NCI-H2196 treated with DMSO at 0.1 percent for 48 hours (cell line): Measurements from ENCODE around the gene CELF2.

ENCODE experiments used
- DNase-seq: peaks from one replicate; lab custom pipeline; 2025; ENCODE audit not compliant: unreplicated experiment; lab: John Stamatoyannopoulos, UW

The CELF2 gene

GRCh38 chr10:11093771-11094736, 76.4 kb downstream of the CELF2 start:
- DNase-seq = no peak

- DNase-seq = no peak
Measured at GRCh38 chr10:11095374-11095801, 77.7 kb downstream of the CELF2 start.

- DNase-seq = no peak
Measured at GRCh38 chr10:11096422-11096821, 78.8 kb downstream of the CELF2 start.

- DNase-seq = no peak
Measured at GRCh38 chr10:11097686-11098085, 80.0 kb downstream of the CELF2 start.

DNA sequence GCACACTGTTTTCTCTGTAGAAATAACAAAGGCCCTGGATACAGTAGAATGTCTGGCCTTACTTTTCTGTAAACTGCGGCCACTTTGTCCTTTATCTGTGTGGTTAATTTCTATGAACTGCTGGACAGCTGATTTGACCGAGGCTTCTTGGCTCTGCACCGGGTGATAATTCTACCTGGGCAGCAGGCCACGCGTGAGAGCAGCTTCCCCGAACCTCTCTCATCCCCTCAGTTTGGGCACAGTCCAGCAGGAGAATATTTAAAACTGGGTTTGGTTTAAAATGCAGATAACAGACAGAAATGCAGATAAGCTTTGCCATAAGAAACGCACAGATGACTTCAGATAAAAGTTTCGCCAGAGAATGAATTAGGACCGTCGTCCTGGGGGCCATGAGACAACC, 81.0 kb downstream of the CELF2 start:
- DNase-seq = no peak

GRCh38 chr10:11104772-11105675, 87.4 kb downstream of the CELF2 start:
- DNase-seq = no peak

DNA sequence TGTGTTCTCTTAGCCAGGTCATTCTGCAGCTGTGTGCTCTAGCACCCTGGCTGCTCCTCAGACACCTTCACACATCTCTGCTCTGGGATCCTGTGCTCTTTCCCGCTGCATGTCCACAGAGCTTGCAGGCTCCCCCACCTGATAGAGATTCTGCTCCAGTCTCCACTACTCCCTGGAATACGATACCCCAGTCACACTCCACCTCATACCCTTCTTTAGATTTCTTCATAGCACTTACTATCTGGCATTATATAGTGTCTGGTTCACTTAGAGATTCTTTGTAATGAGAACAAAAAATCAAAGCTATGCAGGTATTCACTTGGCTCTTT, 88.0 kb downstream of the CELF2 start:
- no peak for DNase-seq

- DNase-seq = no peak
Measured at GRCh38 chr10:11106621-11107374, 89.1 kb downstream of the CELF2 start.

- DNase-seq = no peak
Measured at GRCh38 chr10:11107948-11108347, 90.3 kb downstream of the CELF2 start.

- no peak for DNase-seq
Measured at GRCh38 chr10:11108356-11108755, 90.7 kb downstream of the CELF2 start.

GRCh38 chr10:11109590-11109989, 91.9 kb downstream of the CELF2 start:
- no peak for DNase-seq

DNA sequence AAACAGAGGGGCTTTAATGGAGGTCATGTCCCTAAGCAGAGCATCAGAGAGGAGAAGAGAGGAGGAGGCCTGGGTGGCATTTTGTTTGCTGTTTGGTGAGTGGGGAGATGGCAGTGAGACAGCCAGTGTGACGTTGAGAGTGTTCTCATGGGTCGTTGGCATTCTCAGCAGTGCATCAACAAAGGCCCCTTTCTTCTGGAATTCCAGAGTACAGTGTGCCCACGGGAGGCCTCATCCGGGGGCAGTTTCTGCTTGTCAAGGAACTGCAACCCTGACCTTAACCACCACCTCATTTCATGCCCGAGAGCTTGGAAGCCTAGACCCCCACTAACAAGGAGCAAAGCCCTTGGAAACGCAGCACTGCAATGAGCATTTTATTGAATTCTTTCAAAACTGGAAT, 92.9 kb downstream of the CELF2 start:
- DNase-seq = no peak

- DNase-seq = no peak
Measured at GRCh38 chr10:11111490-11111889, 93.8 kb downstream of the CELF2 start.

- DNase-seq = no peak
Measured at GRCh38 chr10:11112718-11113117, 95.0 kb downstream of the CELF2 start.

DNA sequence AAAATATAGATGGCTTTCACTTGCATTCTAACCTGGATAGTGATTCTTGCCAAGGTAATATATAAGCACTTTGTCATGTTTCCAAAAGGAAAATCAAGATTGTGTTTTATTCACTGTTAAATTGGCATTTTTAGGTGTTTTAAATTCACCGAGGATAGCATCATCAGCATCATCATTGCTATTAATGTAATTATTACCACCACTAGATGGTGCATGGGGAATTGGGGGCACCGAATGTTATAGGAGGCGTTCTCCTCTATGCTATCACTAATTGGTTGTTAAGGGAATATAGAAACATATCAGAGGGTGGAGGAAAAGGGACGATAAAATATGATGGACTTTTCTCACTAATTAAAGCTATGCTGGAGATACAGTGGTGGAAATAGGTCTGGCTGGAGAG, 95.5 kb downstream of the CELF2 start:
- DNase-seq = no peak

DNA sequence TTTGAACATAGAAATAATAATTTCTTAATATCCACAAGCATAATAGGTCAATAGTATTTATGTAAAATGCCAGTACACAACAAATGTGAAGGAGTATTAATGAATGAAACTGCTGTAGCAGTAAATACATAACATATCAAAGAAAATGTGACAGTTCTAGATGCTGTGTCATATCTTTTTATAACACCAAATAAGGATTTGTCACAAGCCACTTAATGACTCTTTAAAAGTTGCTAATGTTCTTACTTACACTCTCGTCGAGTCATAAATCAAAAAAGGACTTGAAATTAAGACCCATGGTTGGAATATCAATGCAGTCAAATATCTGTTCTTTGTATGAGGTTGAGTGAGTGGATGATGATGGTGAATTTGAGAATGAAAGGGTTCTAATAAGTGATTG, 96.6 kb downstream of the CELF2 start:
- DNase-seq = no peak

DNA sequence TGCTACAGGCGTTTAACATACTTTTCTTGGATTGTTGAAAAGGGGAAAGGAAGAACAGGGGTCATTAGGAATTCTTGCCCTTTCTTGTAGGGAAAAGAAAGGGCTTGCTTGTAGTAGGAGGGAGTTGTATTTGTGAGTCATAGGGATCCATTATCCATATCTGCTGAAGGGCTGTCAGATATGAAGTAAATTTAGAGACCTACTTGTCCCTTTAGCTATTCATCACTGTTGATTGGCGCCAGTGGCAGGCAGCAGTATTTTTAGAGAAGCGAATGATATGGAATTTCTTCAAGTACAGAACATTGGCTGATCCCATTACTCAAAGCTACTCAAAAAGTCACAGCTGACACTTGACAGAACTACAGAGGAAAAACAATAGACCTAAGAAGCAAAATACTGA, 97.7 kb downstream of the CELF2 start:
- DNase-seq = no peak

DNA sequence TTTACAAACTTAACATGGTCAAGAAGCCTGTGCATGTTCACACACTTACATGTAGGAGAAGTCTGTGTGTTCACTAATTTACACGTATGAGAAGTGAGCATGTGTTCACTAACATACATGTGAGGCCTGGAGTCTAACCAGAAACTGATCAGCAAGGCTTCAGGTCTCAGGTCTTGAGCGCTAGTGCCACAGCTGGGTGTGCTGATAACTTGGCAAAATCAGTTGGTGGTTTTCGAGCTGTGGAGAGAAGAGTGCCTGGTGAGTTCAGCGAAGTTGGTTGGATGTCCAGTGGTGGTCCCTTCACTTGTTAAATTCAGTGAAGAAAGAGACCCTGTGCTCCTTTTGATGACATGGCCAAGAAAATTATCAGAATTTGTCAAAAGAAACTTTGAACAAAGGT, 98.7 kb downstream of the CELF2 start:
- DNase-seq = no peak

DNA sequence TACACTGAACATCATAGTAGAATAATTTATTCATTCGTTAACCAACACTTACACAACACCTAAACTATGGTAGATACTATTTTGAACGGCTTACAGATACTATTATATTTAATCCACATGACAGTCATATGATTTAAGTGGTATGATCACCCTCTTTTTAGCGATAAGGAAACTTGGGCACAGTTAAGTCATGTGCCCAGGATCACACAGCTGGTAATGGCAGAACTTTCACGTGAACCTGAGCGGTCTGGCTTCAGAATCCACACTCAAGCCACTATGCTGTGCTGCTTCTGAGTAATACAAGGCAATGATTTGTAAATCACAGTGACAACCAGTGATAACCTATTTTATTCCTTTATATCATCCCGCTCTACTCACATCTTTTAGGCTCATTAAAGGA, 99.1 kb downstream of the CELF2 start:
- no peak for DNase-seq

DNA sequence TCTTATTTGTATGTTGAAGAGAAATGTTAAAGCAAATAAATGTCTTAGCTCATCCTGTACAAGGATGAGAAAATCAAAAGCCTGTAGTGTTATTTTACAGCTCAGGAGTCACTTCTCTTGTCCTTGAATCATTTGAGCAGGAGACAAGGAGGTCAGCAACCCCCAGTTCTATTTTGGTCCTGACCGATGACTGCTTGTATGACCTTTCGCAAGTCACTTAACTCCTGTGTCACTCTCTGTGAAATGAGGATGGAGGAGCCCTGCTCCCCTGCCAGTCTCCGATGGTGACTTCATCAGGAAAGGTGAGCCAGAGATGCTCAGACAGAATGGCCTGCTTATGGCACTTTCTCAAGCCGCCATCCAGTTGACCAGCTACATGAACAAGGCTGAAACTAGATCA, 101.0 kb downstream of the CELF2 start:
- no peak for DNase-seq

GRCh38 chr10:11119843-11120242, 102.2 kb downstream of the CELF2 start:
- no peak for DNase-seq
